ENCODE measurements around the gene FAM151A.

Gene FAM151A

GRCh38 chr1:54604051-54604450 lies 19.3 kb downstream of the FAM151A start:
- DNase-seq (ENCODE audit: low spot score) = no peak

DNA sequence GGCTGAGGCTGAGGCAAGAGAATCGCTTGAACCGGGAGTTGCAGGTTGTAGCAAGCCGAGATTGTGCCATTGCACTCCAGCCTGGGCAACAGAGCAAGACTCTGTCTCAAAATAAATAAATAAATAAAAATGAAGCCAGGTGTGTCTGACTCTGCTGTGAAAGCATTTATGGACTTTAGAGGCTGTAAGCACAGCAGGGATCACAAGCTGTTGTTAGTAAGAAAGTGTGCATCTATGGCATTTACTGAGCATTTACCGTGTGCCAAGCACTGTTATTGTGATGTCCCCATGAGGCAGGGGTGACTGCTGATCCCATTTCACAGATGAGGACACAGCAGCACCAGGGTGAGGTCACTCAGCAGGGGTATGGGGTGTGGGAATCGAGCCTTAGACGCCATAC lies 20.1 kb downstream of the FAM151A start:
- no peak for DNase-seq (ENCODE audit: low spot score)

DNA sequence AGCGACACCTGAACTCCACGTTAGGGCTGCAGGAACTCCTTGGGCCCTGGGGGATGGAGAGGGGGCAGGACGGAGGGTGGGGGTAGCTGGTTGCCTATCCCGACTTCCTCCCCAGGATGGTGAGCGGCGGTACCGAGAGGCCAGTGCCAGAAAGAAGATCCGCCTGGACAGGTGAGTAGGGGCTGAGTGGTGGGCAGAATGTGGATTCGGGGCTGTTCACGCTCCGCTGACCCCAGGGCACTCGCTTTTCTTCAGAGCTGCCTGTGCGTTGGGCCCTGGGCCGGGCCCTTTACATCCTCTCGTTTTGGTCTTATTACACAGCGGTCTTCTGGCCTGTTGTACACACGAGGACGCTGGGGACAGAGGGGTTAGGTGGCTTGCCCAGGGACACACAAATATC lies 20.8 kb downstream of the FAM151A start:
- no peak for DNase-seq (ENCODE audit: low spot score)

- DNase-seq (ENCODE audit: low spot score) = no peak
Observed at GRCh38 chr1:54601730-54602129, 21.6 kb downstream of the FAM151A start.

GRCh38 chr1:54600947-54601721 lies 22.2 kb downstream of the FAM151A start:
- no peak for DNase-seq (ENCODE audit: low spot score)

- DNase-seq (ENCODE audit: low spot score) = no peak
Observed at GRCh38 chr1:54599211-54599823, 24.0 kb downstream of the FAM151A start.

- no peak for DNase-seq (ENCODE audit: low spot score)
Observed at GRCh38 chr1:54597455-54598030, 25.8 kb downstream of the FAM151A start.

GRCh38 chr1:54596756-54597155 lies 26.6 kb downstream of the FAM151A start:
- no peak for DNase-seq (ENCODE audit: low spot score)

GRCh38 chr1:54595956-54596498 lies 27.3 kb downstream of the FAM151A start:
- DNase-seq (ENCODE audit: low spot score) = no peak

DNA sequence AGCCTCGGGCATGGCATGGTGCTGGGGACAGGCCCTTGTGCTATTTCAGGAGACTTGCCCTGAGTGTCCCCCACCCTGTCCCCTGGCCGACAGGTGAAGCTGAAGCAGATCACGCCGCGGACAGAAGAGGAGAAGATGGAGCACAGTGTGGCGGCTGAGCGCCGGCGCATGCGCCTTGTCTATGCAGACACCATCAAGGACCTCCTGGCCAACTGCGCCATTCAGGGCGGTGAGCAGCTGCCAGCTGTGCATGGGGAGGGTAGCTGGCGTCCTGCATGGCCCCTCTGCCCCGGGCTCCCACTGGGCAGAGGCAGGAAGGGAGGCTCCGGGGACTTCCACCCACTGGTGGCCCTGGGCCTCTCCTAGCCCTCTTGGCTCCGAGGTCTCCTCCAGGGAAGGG lies 28.9 kb downstream of the FAM151A start:
- DNase-seq (ENCODE audit: low spot score) = no peak

- no peak for DNase-seq (ENCODE audit: low spot score)
Observed at GRCh38 chr1:54593571-54594160, 29.7 kb downstream of the FAM151A start.

DNA sequence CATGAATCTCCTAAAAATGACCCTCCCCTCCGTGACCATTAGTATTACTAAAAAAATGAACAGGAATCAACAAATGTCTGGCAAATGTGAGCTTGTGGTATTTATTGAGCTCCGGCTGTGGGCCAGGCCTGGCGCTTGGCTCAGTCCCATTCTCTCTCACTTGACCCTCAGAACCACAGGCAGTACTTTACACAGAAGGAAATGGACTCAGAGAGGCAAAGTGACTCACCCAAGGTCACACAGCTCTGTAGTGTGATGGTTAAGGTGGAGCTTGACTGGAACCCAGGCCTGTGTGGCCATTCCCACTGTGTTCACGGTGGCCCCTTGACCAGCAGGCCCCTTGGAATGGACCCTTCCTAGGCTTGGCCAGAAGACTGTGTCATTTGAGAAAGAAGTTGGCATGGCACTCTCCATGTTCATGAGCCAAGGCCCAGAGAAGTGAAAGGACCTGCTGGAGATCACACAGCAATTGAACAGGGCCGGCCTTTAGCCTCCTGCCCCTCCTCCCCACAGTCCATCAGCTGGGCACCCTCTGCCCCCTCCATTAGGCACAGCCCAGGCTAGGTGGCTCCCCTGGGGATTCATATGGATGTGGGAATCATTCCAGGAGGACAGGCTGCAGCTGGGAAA lies 32.1 kb downstream of the FAM151A start:
- no peak for DNase-seq (ENCODE audit: low spot score)

DNA sequence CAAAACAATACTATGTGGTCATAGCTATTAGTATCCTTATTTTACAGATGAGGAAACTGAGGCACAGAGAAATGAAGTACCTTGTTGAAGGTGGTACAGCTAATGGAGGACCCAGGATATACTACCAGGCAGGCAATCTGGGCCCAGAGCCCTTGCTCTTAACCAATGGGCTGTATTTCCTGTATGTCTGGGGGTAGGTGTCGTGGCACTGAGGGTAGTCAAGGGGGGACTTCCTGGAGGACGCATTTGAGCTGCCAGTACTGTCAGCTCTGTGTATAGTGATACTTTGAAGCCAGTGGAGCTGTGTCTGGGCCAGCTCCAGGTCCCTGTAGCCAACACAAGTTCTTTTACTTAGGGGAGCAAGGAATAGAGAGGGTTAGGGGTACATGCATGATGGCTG lies 34.9 kb downstream of the FAM151A start:
- DNase-seq (ENCODE audit: low spot score) = no peak

GRCh38 chr1:54585181-54586066 lies 37.9 kb downstream of the FAM151A start:
- DNase-seq (ENCODE audit: low spot score) = no peak

DNA sequence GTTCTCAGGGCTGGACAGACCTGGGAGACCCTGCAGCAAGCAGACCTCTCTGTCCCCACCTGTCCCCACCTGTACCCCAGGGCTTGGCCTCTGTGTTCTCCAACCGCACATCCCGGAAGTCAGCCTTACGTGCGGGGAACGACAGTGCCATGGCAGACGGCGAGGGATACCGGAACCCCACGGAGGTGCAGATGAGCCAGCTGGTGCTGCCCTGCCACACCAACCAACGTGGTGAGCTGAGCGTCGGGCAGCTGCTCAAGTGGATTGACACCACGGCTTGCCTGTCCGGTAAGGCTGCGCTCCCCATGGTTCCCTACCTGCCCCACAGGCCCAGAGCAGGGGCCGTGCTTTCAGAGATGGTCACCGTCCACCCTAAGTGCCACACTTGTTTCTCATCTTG lies 38.8 kb downstream of the FAM151A start:
- DNase-seq (ENCODE audit: low spot score) = no peak

GRCh38 chr1:54583871-54584270 lies 39.5 kb downstream of the FAM151A start:
- DNase-seq (ENCODE audit: low spot score) = no peak

- DNase-seq (ENCODE audit: low spot score) = no peak
Observed at GRCh38 chr1:54583307-54583686, 40.0 kb downstream of the FAM151A start.

GRCh38 chr1:54582566-54583306 lies 40.6 kb downstream of the FAM151A start:
- DNase-seq (ENCODE audit: low spot score) = no peak

- no peak for DNase-seq (ENCODE audit: low spot score)
Observed at GRCh38 chr1:54581621-54582035, 41.7 kb downstream of the FAM151A start.

GRCh38 chr1:54580856-54581550 lies 42.3 kb downstream of the FAM151A start:
- DNase-seq (ENCODE audit: low spot score) = no peak

Data from activated CD4-positive, alpha-beta T cell treated with anti-CD3 and anti-CD28 coated beads, Interleukin-2, Interleukin-4, amounts not matched to agents 100 ng/mL and 50 ng/mL, durations not matched to agents 16 hours and 8 hours (primary cell).